MM.1S (cell line): ENCODE data around the gene PSMA5.

Experiments
- DNase-seq: peaks from one replicate; pipeline ENCODE4 v3.0.0-alpha.2; 2015
- H2AFZ ChIP-seq: fragments of 300-600 bp; sonication (generic); 2 replicates; pipeline ENCODE4 v1.6.0; 2016; ENCODE audit warnings: antibody characterized with exemption, low read length
- H3F3A ChIP-seq: fragments of 300-600 bp; sonication (generic); 2 replicates; pipeline ENCODE4 v1.6.1; 2016; ENCODE audit warnings: mild to moderate bottlenecking, antibody characterized with exemption, low read length, moderate library complexity, mixed read lengths; ENCODE audit not compliant: insufficient read depth
- H3K27ac ChIP-seq: fragments of 300-600 bp; sonication (generic); 2 replicates; pipeline ENCODE4 v1.5.1; 2016; ENCODE audit warnings: mild to moderate bottlenecking, low read length
- H3K27me3 ChIP-seq: fragments of 300-600 bp; sonication (generic); replicated peaks from 2 replicates; pipeline ENCODE4 v1.6.0; 2016; ENCODE audit warnings: low read length; ENCODE audit not compliant: insufficient read depth
- H3K36me3 ChIP-seq: fragments of 300-600 bp; sonication (generic); replicated peaks from 2 replicates; pipeline ENCODE4 v1.6.1; 2016; ENCODE audit warnings: mild to moderate bottlenecking, low read length, mixed read lengths; ENCODE audit not compliant: insufficient read depth
- H3K4me1 ChIP-seq: fragments of 300-600 bp; sonication (generic); 2 replicates; pipeline ENCODE4 v1.6.1; 2016; ENCODE audit warnings: low read length, mixed read lengths
- H3K4me2 ChIP-seq: fragments of 300-600 bp; sonication (generic); 2 replicates; pipeline ENCODE4 v1.6.0; 2016; ENCODE audit warnings: low read depth, low read length
- H3K4me3 ChIP-seq: fragments of 300-600 bp; sonication (generic); 2 replicates; pipeline ENCODE4 v1.5.1; 2016; ENCODE audit warnings: low read length, mixed read lengths
- H3K79me2 ChIP-seq: fragments of 300-600 bp; sonication (generic); 2 replicates; pipeline ENCODE4 v1.6.1; 2016; ENCODE audit warnings: mixed run types, low read length, mixed read lengths
- H3K9ac ChIP-seq: fragments of 300-600 bp; sonication (generic); 2 replicates; pipeline ENCODE4 v1.6.1; 2016; ENCODE audit warnings: low read length, mixed read lengths
- H3K9me2 ChIP-seq: fragments of 300-600 bp; sonication (generic); replicated peaks from 2 replicates; pipeline ENCODE4 v1.6.1; 2016; ENCODE audit warnings: mild to moderate bottlenecking, low read length, mixed read lengths; ENCODE audit not compliant: insufficient read depth
- H3K9me3 ChIP-seq: fragments of 300-600 bp; sonication (generic); replicated peaks from 2 replicates; pipeline ENCODE4 v1.6.1; 2016; ENCODE audit warnings: mild to moderate bottlenecking, low read length, mixed read lengths; ENCODE audit not compliant: insufficient read depth
- H4K20me1 ChIP-seq: fragments of 300-600 bp; sonication (generic); 2 replicates; pipeline ENCODE4 v1.6.1; 2016; ENCODE audit warnings: mild to moderate bottlenecking, low read length, moderate library complexity, mixed read lengths; ENCODE audit not compliant: insufficient read depth
- EZH2 ChIP-seq: fragments of 300-600 bp; sonication (generic); optimal IDR thresholded peaks from 2 replicates; pipeline ENCODE3; 2017; ENCODE audit warnings: low read depth, mild to moderate bottlenecking, antibody characterized with exemption, low read length, mixed read lengths
- EZH2phosphoT487 ChIP-seq: fragments of 300-600 bp; sonication (generic); IDR thresholded peaks from 2 replicates; pipeline ENCODE4 v1.6.1; 2018; ENCODE audit warnings: antibody characterized with exemption, low read length
- TF ChIP-seq, protein P1 (sequence below): fragments of 300-600 bp; sonication (generic); IDR thresholded peaks from 2 replicates; pipeline ENCODE4 v1.5.1; 2016; ENCODE audit warnings: antibody characterized with exemption, low read length, mixed read lengths

PSMA5 gene

GRCh38 chr1:109388884-109389637 is 37.2 kb downstream of the PSMA5 start:
- Histone ChIP-seq H3K9me3 (no peaks in the 10 kb centered on the region), H3K79me2 (peaks cover 26% of the 10 kb centered on the region), H3K9ac (no peak overlapping the region), H4K20me1 (no peaks in the 10 kb centered on the region), H3K9me2 (no peaks in the 10 kb centered on the region), H3K36me3 (no peaks in the 10 kb centered on the region), H3K27me3 (no peaks in the 10 kb centered on the region), H3F3A (peaks cover 11% of the 10 kb centered on the region), H3K4me1 (peaks cover 21% of the 10 kb centered on the region; the same call in 1 of the 2 replicates), H3K4me2 (no peak overlapping the region), H3K27ac (no peak overlapping the region), H3K4me3 (no peak overlapping the region), H2AFZ (no peak overlapping the region)
- no peak for DNase-seq
- TF ChIP-seq, protein P1, sequence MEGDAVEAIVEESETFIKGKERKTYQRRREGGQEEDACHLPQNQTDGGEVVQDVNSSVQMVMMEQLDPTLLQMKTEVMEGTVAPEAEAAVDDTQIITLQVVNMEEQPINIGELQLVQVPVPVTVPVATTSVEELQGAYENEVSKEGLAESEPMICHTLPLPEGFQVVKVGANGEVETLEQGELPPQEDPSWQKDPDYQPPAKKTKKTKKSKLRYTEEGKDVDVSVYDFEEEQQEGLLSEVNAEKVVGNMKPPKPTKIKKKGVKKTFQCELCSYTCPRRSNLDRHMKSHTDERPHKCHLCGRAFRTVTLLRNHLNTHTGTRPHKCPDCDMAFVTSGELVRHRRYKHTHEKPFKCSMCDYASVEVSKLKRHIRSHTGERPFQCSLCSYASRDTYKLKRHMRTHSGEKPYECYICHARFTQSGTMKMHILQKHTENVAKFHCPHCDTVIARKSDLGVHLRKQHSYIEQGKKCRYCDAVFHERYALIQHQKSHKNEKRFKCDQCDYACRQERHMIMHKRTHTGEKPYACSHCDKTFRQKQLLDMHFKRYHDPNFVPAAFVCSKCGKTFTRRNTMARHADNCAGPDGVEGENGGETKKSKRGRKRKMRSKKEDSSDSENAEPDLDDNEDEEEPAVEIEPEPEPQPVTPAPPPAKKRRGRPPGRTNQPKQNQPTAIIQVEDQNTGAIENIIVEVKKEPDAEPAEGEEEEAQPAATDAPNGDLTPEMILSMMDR: no peak
- no peak for TF ChIP-seq EZH2phosphoT487
- no peak for TF ChIP-seq EZH2

- no peaks in the 10 kb centered on the region for H3K27me3 ChIP-seq
- peaks cover 26% of the 10 kb centered on the region for H3K79me2 ChIP-seq
- no peak overlapping the region for H2AFZ ChIP-seq
- H3F3A ChIP-seq: peaks cover 11% of the 10 kb centered on the region
- no peaks in the 10 kb centered on the region for H3K9me3 ChIP-seq
- H4K20me1 ChIP-seq: no peaks in the 10 kb centered on the region
- H3K4me1 ChIP-seq: peaks cover 21% of the 10 kb centered on the region; the same call in 1 of the 2 replicates
- DNase-seq: no peak
- H3K27ac ChIP-seq: no peak overlapping the region
- no peak overlapping the region for H3K4me3 ChIP-seq
- H3K36me3 ChIP-seq: no peaks in the 10 kb centered on the region
- no peak for TF ChIP-seq EZH2
- TF ChIP-seq, protein P1: no peak
- TF ChIP-seq EZH2phosphoT487: no peak
- H3K9me2 ChIP-seq: no peaks in the 10 kb centered on the region
- no peak overlapping the region for H3K9ac ChIP-seq
- H3K4me2 ChIP-seq: no peak overlapping the region
These were observed 38.0 kb downstream of the PSMA5 start for GRCh38 chr1:109388208-109388711.

- no peaks in the 10 kb centered on the region for H4K20me1 ChIP-seq
- H3K4me2 ChIP-seq: no peak overlapping the region
- no peaks in the 10 kb centered on the region for H3K27me3 ChIP-seq
- H3K4me3 ChIP-seq: no peak overlapping the region
- no peak for DNase-seq
- TF ChIP-seq, protein P1: no peak
- TF ChIP-seq EZH2 (no peak), EZH2phosphoT487 (no peak)
- H3K9me3 ChIP-seq: no peaks in the 10 kb centered on the region
- peaks cover 26% of the 10 kb centered on the region for H3K79me2 ChIP-seq
- H3K9me2 ChIP-seq: no peaks in the 10 kb centered on the region
- peaks cover under 1% of the 10 kb centered on the region; the same call in 1 of the 2 replicates for H3F3A ChIP-seq
- 0 out of 2 replicates have a peak, but pooled peaks cover 6% of the 10 kb centered on the region for H3K4me1 ChIP-seq
- H3K36me3 ChIP-seq: no peaks in the 10 kb centered on the region
- H3K9ac ChIP-seq: no peak overlapping the region
- no peak overlapping the region for H3K27ac ChIP-seq
- no peak overlapping the region for H2AFZ ChIP-seq
These were observed 40.1 kb downstream of the PSMA5 start for GRCh38 chr1:109386054-109386717.
